Midbrain (tissue), 1 donor: Measurements from ENCODE around the gene ANKS1B.

Source experiments
- DNase-seq: peaks from one replicate; lab custom pipeline; 2025; lab: John Stamatoyannopoulos, UW

Gene ANKS1B

DNA sequence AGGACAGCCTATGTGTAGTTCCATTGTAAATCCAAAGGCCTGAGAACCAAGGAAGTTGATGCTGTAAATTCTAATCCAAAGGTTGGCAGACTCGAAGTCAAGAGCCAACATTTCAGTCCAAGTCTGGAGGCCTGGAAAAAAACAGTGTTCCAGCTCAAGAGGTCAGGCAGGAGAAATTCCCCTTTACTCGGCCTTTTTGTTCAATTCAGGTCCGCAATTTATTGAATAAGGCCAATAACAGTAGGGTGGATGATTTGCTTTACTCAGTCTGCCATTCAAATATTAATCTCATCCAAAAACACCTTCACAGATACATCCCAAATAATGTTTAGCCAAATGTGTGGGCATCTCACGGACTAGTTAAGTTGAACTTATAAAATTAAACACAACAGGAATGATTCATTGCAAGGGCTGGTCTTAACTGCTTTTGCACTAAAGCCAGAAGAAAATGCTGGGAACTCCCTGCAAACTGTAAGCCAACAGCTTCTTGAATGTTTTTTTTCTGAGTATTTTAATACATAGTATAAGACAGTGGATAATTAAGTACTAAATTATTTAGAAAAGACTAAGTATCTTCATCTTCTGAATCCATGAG lies 534.6 kb downstream of the ANKS1B start:
- DNase-seq = no peak

DNA sequence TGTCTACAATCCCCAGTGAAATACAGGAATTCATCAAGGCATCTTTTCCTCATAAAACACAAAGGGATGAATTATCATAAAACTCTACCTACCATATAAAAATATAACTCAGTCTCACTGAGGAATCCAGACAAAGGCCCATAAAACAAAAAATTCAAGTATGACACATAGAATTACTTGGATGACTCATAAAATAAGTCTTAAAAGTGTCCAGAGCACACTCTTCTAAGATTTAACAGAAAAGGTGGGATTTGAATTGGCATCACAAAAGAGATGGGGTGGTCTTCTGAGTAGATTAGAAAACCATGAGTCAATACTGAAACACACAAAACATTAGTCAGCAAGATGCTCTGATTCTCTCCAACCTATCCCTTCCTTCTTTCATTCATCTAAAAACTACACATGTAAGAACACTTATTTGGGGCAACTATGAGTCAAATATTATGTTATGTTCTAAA lies 539.8 kb downstream of the ANKS1B start:
- DNase-seq = no peak

DNA sequence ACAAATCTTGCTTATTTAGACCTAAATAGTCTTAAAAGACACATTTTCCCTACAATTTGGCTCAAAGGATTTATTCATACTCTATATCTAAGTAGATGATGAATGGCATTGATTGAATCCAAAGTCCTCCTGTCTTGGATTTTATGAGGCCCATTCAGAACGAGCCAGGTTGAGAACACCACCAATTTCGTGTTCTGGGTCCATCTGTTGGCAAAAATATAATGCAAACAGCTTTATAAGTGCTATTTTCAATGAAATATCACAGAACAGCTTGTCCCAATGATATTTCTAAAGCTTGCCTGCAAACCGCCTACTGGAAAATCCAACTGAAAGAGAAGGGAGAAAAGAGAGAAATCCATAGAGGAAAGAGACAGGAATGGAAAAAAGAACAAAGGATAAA lies 542.0 kb downstream of the ANKS1B start:
- DNase-seq = no peak

DNA sequence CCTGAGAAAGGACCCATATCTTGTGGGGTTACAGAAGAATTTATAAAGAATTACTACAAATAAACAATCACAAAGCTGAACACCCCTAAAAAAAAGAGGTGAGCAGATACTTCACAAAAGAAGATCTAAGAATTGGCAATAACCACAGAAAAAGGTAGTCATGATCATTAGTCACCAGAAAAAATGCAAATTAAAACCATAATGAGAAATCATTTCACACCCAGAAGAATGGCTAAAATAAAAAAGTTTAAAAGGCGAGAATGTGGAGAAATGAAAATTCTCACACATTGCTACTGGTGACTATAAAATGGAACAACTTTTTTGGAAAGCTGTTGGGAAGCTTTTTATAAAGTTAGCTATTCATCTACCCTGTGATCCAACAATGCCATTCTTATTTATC lies 545.3 kb downstream of the ANKS1B start:
- DNase-seq = no peak

DNA sequence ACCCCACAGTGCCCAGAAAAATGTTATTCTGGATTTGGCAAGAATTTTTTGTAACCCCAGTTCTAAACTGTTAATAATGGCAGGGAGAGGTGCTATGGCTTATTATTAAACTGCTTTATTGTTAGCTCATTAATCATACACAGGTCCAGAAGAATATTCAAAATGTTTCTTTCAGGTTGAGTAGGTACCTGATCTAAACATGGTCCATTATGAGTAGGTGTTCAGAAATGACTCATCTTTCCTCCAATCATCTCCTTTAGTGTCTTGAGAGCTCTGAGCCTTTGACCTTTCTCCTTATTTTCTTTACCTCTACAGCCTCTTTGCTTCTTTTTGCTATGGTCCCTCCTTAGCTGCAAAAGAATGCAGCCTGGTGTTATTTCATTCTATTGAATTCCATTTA lies 548.2 kb downstream of the ANKS1B start:
- DNase-seq = no peak

- no peak for DNase-seq
Measured at GRCh38 chr12:99435095-99435791, 549.5 kb downstream of the ANKS1B start.

DNA sequence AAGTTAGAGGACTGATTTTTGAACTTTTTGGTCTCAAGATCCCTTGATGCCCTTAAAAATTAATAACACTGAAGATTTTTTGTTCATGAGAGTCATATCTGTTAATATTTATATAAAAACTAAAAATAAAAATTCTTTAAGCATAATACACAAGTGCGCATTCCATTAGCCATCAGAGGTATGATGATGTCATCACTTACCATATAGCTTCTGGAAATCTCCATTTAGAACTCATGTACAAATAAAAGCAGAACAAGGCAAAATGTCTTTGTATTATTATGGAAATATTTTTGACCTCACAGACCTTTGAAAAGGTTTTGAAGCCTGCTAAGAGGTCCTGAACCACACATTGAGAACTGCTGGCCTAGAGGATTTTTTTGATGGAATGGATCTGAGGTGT lies 551.6 kb downstream of the ANKS1B start:
- no peak for DNase-seq

DNA sequence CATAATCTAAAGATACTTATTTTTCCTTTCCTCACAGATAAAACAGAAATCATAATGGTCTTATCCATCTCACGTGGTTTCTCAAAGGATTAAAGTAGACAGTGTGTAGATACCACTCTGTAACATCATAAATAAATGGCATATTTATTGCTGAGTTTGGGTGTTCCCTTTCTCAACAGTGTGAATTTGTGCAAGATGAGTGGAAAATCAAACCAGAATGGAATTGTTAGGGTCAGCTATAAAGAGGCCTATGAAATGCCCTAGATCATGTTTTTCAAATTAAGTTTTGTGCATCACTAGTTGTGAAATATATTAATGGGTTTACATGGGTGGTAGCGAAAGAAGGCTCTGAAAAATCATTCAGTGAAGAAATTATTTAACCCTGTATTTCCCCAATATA lies 553.5 kb downstream of the ANKS1B start:
- DNase-seq = no peak

DNA sequence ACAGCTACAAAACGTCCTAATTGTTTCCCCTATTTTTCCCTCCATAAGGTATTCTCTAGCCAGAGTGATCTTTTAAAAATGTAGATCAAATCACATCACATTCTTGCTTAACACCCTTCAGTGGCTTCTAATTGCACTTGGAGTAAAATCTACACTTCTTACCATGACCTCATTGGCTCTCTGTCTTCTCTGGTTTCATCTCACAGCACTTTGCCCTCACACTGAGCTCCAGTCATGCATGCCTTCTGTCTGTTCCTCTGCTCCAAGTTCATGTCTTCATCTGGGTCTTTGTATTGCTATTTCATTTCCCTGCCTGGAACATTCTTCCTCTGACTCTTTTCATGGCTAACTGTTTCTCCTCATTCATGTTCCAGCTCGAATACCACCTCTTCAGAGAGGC lies 557.6 kb downstream of the ANKS1B start:
- no peak for DNase-seq

GRCh38 chr12:99418379-99418778 lies 566.4 kb downstream of the ANKS1B start:
- no peak for DNase-seq

DNA sequence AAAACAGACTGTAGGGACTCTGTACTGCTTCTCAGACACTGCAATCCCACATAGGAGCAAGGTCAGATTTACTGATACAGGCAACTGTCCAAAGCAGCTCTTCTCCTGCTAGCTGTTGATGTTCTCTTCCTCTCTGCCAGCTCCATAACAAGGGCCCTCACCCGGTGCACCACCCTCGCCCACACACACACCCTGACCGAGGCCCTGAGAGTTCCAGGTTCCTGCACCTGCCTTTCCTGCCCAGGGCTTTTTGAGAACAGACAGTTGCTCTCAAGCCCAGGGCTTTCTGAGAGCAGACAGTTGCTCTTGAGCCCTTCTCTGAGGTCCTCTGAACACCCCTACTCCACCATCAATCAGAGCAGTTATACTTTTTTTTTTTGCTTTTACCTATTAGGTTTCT lies 571.0 kb downstream of the ANKS1B start:
- DNase-seq = no peak

GRCh38 chr12:99393763-99394162 lies 591.0 kb downstream of the ANKS1B start:
- no peak for DNase-seq

- DNase-seq = no peak
Measured at GRCh38 chr12:99392091-99392850, 592.5 kb downstream of the ANKS1B start.

DNA sequence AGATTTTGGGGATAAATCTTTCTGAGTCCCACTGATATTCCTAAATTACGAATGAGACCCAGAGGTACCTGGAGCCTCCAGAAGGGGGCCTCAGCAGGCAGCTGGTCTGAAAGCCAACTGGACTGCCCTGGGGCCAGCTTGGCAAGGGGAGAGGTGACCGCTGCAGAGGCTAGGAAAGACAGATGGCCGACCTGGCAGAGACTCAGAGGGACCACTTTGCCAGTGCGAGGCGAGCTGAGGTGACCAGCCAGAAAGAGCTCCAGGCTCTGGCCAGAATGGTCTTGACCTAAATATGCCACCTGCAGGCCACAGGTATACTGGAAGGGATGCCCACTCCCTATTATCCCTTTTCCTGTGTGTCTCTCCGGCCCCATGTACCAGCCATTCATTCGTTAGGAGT lies 594.0 kb downstream of the ANKS1B start:
- no peak for DNase-seq

DNA sequence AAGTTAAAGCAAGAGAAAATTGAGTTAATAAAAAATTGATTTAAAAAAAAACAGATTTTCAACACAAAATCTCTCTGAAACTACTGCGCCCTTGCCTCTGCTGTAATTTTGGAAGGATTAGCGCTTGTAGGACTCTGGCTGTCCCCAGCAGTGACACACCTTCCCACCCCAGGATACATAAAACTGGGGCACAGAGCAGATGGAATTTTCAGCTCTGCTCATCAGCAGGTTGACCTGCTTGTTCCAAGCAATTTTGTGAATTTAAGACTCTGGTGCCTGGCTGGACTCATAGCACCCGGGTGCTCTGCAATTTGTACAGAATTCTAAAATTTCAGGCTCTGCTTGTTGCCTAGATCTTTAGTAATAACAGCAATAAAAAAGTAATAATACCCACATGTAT lies 595.0 kb downstream of the ANKS1B start:
- DNase-seq = no peak

GRCh38 chr12:99388671-99389195 lies 596.0 kb downstream of the ANKS1B start:
- no peak for DNase-seq

DNA sequence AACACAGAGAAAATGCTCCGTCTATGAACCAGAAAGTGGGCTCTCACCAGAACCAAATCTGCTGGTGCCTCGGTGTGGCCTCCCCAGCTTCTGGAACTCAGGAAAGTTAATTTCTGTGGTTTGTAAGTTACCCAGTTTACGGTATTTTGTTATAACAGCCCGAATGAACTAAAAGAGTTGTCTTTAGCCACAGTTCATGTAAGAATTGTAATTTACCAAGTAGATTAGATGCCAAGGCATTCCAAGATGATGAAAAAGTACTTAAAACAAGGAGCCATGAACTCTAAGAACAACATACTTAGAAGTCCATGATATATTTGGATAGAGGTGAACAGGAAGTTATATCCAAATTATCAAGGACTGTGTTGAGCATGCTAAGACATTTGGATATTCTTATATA lies 597.1 kb downstream of the ANKS1B start:
- no peak for DNase-seq

DNA sequence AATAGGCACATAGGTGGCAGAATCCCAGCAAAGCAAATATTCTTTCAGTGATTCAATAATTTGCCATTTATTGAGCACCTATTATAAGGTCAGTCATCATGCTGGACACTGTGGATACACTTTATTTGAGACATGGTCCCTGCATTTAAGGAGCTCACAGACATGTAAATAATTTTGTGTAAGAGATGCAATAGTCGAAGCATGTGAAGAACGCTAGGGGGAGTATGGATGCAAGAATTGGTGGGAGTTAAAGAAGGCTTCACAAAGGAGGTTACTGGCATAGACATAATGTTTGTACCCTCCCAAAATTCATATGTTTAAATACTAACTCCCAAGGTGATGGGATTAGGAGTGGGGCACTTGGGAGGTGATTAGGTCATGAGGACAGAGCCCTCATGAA lies 597.8 kb downstream of the ANKS1B start:
- no peak for DNase-seq

DNA sequence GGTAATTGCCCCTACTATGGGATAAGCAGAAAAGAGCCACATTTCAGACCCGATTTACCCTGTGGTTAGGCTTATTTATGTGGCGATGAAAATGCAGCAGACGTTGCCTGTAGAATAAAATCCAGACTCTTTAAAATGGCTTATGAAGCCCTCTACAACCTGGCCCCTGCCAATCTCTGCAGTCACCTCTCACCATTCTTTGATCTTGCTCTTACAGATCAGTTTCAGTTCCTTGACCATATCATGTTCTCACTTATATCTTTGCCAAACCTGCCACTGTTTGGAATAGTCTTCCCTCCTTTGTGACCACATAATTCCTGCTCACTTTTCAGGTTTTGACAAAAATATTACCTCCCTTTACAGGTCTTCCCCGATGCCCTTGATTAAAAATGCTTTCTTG lies 601.5 kb downstream of the ANKS1B start:
- no peak for DNase-seq

- DNase-seq = no peak
Measured at GRCh38 chr12:99381992-99382391, 602.7 kb downstream of the ANKS1B start.

- no peak for DNase-seq
Measured at GRCh38 chr12:99380701-99381100, 604.0 kb downstream of the ANKS1B start.

DNA sequence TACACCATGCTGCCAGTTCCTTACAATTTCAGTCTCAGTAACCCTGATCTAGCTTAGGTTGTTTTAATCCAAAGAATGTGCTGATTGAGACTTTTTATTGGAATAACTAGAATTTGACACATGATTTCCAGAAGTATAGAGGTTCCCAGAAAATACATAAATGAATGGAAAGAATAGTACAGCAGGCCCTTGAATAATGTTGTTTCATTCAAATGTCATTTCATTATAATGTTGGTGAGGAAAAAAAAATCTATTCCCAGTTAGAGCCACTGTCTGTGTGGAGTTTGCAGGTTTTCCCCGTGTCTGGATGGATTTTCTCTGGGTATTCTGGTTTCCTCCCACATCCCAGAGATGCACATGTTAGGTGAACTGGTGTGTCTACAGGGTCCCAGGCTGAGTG lies 610.7 kb downstream of the ANKS1B start:
- DNase-seq = no peak
